ENCODE results near the gene KIAA1614.

Gene KIAA1614, protein sequence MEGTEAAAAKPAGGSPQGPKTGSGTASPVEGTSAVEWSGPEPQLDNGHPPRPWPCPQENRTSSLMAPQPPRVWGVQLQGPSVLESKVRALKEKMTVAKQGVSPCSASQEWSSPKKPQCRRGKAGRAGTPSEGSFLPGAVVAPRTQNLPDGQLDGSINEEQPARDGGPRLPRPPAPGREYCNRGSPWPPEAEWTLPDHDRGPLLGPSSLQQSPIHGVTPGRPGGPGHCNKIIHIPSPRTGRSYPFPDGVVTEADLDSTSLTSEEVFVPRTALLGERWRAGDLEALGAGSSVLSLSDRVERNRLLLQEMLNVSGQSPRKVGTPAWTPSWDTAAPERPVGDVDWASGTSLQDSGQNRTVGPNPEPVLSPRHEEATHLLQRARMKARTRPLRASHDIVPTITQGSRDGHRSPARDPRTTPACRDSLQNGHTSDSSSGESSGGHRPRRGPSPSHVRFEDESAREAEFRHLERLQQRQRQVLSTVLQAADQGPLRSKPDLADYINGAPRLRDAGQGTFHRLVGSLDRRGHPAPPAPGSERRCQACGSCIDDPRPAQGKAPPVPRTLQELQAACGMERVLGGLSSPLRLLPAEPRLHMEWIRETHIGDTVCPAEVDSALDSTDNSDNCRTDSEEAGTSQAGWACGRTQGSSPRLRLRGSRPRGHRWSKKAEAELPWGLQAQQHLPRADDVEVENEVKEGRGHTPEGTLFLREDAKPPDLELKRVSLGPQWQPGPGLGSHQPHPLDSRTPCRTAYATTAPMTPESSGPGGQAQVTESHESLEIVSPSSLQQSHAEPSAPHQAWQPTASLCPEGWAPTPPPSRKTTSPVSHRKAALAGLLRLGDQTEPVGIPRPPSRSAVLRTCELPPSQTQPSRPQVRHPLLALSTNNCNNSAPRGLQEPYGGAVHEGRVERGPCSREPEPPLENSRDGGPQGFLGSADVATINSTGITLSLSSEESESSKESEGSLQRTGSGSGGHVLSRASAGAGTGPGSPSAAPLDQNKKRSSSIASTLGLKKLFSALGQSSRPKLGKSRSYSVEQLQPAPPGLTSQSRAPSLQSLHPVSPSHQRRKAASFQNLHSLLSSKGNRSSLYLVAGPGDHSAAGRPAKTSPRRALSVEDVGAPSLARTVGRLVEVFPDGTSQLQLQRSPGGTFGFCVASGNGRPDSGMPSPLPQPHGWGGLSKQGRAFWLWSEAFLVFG

GRCh38 chr1:180912801-180913565 is at the start of gene KIAA1614:
TSS of gene KIAA1614 (plus strand) at chr1:180912897. CDS start at chr1:180913244, 347 bp downstream.
- no peak for DNase-seq

DNA sequence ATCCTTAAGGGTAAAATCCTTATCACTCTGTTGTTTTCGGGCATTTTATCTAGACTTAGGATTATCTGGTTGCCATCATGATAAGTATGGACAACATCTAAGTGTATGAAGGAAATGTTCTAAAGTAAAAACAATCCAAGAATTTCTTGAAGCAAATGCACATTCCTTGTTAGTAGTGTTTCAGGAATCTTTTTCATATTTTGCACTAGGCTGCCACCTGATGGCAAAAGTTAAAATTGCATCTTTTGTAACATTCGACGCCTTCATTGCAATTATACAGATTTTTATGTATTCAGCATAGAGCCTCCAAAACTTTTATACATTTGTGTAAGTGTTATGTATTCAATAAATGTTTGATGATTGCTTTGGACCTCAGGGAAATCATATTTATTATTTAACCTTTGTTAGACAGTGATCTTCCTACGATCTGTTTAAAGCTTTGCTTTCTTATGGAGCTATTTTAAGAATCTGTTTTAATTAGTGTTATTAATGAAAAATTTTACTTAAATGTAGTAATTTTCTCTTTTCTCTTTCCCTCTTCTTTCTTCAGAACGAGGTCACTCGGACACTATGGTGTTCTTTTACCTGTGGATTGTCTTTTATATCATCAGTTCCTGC is 49.4 kb upstream of the KIAA1614 start:
- DNase-seq = no peak

DNA sequence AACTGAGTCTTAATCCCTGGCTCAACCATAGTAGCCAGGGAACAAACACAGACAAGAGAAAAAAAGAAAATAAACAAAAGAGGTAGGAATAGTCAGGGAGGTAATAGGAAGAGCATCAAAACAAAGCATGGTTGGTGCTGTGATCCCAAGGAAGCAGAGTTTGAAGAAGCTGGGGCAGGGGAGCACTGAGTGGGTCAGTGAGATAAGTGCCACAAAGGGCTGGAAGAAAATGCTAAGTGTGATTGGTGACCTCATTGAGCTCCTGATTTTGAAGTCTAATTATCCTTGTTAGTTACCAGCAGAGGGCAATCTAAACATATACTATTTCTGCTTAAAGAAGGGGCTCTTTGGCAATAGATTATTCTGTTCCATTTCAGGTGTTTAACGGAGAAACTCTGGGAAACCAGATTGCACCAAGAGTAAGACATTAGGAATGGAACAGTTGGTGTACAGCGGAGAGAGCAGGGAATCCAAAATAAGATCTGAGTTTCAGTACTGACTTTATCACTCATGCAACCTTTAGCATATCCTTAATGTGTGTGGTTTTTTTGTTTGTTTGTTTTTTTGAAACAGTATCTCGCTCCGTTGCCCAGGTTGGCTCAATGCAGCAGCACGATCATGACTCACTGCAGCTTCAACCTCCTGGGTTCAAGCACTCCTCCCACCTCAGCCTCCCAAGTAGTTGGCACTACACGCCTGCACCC is 30.7 kb upstream of the KIAA1614 start:
- no peak for DNase-seq

GRCh38 chr1:180884588-180885300 is 28.0 kb upstream of the KIAA1614 start:
- DNase-seq = no peak

DNA sequence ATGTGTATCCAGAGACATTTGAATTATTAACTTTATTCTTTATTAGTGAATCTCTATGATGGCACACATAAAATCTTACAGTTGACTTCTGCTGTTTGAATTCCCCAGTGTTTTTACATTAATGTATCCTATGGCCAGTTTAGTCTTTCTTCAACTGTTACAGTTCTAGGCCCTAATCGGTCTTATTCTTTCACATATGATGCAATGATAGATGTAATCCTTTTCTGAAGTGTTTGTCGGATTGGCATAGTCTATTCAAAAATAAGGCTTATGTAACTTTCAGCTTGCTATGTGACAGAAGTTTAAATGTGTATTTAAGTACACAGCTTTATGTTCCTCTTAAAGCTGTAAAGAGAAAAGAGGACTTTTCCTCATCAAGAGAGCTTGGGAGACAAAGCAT is 26.4 kb upstream of the KIAA1614 start:
- DNase-seq = no peak

DNA sequence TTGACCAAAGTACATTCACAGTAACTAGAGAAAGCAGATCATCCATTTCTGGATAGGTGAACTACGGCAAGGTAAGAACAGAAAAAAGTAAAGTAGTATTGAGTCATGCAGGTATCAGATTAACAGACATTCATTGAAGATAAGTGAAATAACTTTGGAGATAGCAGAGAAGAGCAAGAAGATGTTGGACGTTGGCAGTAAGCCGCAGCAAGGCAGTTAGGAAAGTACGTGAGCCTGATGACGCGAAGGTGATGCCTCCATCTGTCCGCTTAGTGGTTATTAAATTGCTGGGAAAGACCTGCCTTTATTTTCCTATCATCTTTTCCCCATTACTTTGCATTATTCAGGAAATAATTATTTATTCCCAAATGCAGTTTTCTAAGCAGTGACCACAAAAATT is 24.9 kb upstream of the KIAA1614 start:
- no peak for DNase-seq

GRCh38 chr1:180888870-180889269 is 23.8 kb upstream of the KIAA1614 start:
- no peak for DNase-seq

DNA sequence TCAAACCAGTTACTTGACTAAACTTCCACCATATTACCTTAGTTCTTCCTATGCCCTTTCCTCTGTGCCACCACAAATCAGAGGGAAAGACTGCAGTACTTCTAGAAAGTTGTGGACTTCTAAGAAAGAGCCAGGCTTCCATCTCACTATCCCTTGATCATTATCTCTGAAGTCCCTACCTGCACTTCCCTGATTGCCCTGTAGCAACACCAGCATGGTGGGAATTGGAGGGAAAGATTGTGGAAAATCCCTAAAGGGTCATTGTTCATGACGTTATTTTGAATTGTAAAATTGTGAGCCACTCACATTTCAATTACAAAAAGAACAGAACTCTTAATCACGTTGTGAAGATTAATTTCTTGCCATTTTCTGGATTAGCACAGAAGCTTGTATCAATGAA is 23.4 kb upstream of the KIAA1614 start:
- DNase-seq = no peak

DNA sequence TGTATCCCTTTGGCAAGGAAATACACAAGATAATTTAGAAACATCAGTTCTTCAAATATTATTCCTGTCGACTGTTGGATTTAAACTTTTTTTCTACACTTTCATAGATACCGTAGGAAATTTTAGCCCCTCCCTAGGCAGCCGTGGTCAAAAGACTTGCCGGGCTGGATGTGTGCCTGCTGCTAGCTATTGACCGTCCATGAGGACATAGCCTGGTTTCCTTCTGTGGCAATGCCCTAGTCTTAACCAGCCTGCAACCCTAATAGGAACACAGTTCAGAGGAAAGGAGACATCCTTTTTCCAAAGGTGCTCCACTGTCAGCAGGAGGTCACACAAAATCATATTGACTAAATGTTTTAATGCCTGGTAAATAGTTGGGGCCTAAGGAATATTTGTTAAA is 20.4 kb upstream of the KIAA1614 start:
- DNase-seq = no peak

GRCh38 chr1:180892675-180893074 is 20.0 kb upstream of the KIAA1614 start:
- no peak for DNase-seq

DNA sequence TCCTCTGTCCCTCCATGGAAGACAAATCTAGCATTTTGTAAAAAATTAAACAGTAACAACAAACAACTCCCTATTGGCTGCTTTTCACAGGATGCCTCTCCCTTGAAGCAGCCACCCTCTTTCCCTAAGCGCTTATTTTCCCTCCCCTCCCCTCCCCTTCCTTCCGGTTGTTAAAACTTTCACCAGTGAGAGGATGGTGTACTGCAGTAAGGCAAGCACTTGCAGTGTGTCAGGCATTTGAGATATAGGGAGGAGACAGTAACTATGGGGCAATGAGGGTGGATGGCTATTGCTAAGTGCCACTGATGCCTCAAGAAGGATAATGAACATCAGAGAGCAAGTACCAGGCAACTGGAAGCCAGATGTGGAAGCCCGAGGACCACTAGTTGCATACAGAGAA is 19.1 kb upstream of the KIAA1614 start:
- no peak for DNase-seq

DNA sequence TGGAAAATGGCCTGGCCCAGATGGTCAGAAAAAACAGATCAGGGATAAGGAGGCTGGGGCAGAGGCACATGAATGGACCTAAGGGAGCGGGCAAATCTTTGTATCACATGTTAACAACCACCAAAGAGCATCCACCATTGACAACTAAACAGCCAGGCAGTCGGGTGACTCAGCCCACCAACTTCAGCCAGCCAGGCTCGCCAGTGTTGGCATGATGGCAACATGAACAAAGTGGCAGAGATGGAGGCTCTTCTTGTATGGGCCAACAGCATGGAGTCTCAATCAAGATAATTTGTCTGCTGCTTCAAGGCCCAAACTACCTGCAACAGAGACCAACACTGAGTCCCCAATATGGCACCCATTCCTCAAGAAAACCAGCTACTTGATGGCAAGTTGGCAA is 16.5 kb upstream of the KIAA1614 start:
- DNase-seq = no peak

- DNase-seq = no peak
Observed at GRCh38 chr1:180898441-180899219, 14.1 kb upstream of the KIAA1614 start.

- no peak for DNase-seq
Observed at GRCh38 chr1:180899262-180899661, 13.4 kb upstream of the KIAA1614 start.

- DNase-seq = no peak
Observed at GRCh38 chr1:180901076-180901990, 11.4 kb upstream of the KIAA1614 start.

GRCh38 chr1:180902541-180902940 is 10.2 kb upstream of the KIAA1614 start:
- no peak for DNase-seq

- no peak for DNase-seq
Observed at GRCh38 chr1:180905927-180906326, 6.8 kb upstream of the KIAA1614 start.

DNA sequence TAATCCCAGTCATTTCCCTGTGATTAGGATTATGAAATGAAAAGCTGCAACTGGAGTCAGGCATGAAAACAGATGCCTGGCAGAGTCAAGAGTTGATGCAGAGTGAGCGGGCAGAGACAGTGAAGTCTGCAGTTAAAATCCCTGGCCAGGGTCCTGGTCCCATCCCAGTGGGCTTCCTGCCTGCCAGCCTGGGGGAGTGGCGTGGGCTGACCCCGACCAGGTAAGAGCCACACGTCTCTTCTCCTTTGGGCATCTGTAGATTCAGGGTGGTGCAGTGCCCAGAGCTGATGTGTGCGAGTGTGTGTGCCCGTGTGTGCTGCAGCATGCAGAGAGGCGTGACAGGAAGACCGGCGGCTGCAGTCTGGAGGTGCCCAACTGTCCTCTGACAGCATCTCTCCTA is 6.2 kb upstream of the KIAA1614 start:
- no peak for DNase-seq

Data from activated naive CD4-positive, alpha-beta T cell treated with Interleukin-2 at 50 U/mL for 16 hours (primary cell).